HG03066 (cell line): ENCODE data around the gene PCOLCE2.
"Not testable (repeated sequence)": the region's sequence is repeated elsewhere in the genome, so short reads cannot be mapped to it uniquely, and the experiment has no call there.

Source experiments
- ATAC-seq: cut with Tn5 transposase; IDR thresholded peaks from one replicate; pipeline ENCODE4 v1.9.1; 2021; ENCODE audit warnings: low read depth; ENCODE audit not compliant: unreplicated experiment

The PCOLCE2 gene

DNA sequence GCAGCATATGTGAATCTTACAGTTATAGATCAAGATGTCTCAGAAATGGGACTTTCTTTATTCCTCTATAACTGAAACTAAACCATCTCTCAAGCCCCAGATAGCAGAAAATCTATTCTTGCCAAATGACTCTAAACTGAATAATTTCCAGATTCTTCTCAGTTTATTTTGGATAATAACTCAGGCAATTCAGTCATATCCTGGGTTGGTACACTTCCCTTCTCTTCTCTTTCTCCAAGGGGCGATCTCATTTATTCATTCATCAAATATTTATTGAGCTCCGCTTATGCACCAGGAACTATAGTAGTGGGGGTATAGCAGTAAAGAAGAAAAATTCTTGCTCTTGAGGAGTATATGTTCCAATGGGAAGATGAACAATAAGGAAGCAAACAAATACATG is 13.5 kb upstream of the PCOLCE2 start:
- no peak for ATAC-seq

DNA sequence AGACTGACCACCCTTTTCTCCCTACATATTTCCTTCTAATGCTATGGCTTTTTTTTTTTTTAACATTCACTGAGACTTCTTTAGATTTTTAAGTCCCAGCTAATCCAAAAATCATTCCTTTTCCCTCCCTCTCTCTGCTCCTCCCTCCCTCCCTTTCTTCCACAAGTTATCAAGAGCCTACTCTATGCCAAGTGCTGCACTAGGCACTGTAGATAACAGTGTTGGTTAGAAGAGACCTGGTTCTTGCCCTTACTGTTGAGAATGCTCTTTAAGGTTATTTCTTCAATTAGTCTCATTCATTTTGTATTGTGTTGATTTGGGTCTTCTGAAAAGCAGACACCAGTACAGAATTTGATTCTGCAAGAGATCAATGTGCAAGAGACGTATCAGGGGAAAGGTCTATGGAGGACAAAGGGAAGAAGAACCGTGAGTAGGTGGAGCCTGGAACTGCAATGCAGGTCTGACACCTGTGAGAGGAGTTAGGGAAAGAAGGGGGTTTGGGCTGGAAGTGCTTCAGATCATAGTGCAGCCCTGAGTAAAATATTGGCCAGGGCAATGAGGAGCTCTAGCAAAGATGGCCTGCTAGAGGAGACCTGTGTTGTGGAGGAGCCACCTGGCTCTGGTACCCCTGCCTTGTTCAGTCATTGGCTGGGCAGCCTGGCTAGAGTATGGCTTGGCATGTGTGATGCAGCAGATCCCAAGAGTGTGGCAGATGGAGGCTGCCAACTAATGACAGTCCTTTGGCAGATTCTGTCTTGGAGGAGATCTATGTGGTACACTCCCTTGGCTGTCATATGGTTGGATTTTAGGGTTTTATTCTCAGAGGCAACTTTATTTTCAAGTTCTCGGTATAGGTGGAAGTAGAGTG is 9.7 kb upstream of the PCOLCE2 start:
- ATAC-seq = no peak

DNA sequence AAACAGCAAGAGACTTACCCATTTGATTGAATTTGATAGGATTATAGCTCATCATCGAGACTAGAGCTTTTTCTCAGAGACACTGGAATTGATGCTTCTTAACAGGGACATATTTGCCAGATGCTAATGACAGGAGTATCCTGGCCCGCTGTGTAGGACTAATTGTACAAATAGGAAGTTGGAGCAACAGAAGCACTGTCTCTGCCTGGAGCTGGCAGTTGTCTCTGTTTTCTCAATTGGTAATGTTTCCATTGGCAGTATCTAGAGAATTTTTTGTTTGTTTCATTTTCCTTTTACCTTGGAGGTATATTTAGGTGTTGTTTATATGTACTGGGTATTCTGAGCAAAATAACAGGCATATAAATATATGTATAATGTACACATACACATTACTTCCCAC is 8.9 kb upstream of the PCOLCE2 start:
- ATAC-seq = no peak

DNA sequence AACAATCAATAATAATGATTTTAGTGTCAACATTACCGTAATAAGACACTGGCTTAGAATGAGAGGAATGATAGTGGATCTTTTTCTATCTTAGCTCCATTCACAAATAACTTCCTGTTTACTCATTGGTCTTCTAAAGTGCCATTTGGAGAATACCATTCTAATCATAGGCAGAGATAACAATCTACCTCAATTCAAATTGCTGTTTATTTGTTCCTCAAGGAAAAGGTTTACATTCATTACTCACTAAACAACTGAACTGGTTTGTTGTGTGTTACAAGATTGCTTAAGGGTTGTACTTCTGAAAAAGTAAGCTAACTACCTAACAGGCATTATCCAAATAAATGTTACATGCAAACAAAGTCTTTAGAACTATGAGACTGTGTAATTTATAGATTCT is 8.1 kb upstream of the PCOLCE2 start:
- ATAC-seq = no peak

DNA sequence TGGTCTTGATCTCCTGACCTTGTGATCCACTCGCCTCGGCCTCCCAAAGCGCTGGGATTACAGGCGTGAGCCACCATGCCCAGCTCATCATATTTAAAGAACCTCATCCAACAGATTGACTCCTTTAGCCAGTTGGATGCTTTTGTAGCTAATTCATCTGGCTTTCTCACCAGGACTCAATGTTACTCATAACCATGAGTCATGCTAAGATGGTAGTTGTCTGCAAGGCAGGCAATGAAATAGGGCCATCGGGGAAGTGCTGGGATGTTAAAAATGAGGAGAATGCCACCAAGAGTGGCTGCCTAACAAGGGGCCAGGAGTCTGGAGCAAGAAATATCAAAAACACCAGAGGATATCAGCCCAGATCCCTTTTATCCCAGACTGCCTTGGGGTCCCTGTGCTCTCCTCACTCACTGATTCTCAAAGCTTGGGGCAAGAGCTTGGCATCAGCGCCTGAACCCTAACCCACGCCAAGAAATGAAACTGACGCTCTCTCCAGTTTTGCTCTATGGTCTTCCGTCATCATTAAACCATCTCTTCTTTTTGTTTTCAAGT is 7.4 kb upstream of the PCOLCE2 start:
- ATAC-seq = no peak

DNA sequence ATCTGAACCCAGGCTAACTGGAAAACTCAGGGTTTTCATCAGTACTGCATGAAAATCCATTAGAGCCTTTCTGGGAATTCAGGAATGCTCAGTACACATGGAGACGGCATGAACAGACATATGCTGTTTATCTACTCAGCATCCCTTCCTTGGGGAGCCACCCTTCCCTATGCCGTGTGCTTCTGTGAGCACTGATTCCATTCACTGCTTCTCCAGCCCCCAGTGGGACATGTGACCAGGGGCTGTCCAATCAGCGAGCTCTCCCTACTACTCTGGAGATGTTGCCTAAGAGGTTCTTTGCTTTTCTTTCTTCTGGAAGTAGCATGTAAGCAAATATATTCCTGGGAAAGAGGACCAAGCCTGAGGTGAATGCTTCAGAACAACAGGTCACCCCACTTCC is 5.6 kb upstream of the PCOLCE2 start:
- ATAC-seq = no peak

DNA sequence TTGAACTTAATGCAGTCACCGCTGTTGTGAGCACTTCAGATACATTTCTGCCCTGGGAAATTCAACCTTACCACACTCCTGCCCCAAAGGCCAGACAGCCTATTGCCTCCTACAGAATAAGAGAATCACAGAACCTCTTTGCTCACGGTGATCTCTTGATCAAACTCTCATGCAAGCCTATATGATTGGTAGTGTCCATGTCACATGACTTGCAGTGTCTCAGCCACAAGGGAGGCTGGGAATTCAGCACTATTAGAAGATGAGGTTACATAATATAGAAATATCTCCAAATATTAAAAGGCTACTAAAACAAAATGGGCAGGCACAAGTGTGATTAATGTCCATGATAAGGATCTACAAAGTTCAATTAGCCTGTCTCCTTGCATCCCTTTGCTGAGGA is 3.8 kb upstream of the PCOLCE2 start:
- no peak for ATAC-seq

DNA sequence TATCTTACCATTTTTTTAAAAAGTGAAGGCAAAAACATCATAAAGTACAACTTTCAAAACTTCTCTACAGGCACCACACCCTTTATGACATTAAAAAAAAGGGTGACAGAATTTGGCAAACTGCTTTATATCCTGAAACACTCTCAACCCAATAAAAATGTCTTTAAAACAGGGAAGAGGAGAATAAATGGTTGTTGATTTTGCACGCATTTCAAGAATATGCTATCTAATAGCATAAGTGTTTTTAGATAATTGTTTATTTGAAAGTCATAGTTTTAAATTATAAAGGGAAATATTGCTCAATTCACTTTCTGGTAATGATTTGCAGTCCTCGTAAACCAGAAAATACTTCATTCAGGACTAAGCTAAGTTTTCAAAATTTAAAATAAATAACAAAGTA is 1.7 kb upstream of the PCOLCE2 start:
- ATAC-seq = no peak

DNA sequence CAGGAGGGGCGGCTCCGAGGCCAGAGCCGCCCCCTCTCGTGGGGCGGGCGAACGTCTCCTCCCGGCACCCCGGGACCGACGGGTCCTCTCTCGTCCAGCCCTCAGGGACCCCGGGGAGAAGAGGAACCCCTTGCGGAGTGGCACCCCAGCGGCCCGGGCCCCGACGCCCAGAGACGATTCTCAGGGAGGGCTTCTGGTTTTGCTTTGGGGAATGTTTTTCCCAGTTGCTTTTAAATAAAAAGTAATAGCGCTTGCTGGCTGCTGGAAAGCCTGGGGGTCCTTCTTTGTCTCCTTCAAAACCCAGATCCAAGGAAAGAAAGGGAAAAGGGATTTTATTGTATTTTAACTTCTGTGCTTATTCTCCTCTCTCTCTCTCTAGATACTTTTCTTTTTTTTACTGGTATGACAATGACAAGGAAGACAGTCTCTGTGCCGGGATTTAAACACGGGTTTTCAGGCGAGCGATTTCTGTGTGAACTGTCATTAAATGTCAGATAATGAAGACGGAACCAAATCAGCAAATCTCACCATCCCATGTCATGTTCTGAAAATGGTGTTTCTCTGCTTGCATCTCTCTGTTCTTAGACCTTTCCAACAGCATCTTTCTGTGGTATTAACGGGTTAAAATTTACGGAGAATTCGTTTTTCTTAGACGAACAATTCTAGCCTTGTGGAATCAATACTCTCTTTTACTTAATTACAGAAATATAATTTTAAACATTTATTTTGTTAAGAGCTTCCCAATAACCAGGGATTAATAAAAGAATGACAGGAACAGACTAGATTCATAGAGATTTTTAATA is 530 bp upstream of the PCOLCE2 start:
- ATAC-seq = no peak

DNA sequence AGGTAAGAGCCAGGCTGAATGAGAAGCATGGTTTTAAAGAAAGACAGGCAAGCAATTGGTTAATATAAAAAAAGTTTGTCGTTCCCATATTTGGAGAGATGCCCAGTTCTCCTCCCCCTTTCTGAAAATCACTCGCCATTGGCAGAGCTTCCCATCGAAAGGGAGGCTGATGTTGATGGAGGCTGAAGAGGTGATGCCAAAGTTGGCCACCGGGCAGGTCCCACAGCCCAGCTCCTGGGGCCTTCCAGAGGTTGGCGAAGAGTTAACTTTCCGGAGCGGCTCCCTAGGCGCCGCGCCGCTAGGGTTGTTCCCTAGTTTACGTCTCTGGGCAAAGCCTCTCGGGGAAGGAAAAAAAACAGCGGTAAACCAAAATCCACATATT is 793 bp downstream of the PCOLCE2 start:
- no peak for ATAC-seq

DNA sequence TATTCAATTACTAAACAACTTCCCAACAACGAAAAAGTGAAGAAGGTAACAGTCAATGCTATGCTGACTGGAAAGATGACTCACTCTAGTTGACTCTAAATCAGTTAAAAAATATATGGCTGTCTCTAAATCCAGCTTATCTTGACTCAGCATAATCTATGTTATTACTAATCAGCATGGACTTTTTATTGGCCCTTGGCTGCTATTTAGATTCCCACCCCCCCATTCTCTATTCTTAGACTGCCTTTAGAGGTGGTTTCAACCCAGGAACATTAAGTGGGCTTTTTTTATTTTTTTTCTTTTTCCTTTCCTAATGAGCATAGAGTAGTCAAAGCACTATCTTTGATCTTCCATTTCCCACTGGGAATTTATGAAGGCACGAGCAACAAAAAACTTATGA is 1.9 kb downstream of the PCOLCE2 start:
- no peak for ATAC-seq

DNA sequence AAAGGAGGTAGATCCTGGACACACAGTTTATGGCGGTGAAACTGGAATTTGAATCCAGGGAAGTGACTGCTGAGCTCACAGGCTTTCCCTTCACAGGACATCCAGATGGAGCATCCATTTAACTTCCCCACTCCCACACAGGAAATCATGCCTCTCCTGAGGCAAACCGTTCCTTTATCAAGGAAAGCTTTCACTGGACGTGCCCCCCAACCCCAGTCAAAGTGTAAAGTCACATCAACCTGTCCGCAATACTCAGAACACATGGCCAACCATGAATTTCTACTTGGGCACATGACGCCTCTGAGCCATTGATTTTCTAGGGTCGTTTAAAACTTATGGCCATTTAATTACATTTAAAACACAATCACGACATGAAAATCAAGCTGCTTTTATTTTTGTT is 2.9 kb downstream of the PCOLCE2 start:
- ATAC-seq = no peak

DNA sequence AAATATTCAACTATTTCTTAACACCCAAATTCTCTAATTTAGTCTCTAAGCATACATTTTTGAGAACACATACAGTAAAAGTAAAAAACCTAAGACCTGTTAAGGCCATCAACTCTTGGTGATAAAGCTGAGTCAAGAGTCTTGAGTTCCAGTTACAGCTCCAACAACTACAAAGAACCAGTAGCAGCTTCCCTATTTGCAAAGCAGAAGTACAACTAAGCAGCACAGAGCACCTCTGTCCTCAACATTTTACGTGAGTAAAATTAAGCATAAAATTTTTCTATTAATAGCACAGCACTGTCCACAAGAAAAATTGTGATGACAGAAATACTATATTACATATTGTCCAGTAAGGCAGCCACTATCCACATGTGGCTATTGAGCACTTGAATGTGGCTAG is 4.4 kb downstream of the PCOLCE2 start:
- no peak for ATAC-seq

DNA sequence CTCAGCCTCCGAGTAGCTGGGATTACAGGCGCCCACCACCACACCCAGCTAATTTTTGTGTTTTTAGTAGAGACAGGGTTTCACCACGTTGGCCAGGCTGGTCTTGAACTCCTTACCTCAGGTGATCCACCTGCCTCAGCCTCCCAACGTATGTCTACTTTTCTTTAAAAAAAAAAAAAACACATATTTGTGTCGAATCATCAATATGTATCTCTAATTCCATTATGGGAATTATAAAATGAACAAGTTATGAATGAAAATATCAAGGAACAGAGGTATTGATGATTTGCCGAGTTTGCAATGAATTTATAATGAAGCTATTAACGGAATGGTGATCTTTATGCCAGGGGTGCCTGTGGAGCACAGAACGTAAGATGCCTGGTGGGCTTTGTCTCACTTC is 5.3 kb downstream of the PCOLCE2 start:
- not testable (repeated sequence) for ATAC-seq

DNA sequence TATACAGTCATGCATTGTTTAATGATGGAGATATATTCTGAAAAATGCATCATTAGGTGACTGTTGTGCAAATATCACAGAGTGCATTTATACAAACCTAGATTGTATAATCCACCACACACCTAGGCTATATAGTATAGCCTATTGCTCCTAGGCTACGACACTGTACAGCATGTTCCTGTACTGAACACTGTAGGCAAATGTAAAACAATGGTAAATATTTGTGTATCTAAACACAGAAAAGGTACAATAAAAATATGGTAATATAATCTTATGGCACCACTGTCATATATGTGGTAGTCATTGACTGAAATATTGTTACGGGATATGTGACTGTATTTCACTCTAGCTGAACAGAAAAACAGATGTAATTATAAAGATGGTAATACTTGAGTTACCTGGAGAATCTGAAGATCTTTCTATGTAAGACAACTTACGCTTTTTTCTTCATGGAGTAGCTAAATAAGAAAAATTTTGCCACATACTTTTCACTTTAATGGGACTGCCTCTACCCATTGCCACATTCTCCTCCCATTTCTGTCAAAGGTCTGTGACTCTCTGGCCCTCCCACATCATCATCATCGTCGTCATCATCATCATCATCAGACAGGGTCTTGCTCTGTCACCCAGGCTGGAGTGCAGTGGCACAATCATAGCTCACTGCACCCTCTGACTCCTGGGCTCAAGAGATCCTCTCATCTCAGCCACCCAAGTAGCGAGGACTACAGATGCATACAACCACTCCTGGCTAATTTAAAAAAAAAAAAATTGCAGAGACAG is 7.2 kb downstream of the PCOLCE2 start:
- ATAC-seq = no peak

DNA sequence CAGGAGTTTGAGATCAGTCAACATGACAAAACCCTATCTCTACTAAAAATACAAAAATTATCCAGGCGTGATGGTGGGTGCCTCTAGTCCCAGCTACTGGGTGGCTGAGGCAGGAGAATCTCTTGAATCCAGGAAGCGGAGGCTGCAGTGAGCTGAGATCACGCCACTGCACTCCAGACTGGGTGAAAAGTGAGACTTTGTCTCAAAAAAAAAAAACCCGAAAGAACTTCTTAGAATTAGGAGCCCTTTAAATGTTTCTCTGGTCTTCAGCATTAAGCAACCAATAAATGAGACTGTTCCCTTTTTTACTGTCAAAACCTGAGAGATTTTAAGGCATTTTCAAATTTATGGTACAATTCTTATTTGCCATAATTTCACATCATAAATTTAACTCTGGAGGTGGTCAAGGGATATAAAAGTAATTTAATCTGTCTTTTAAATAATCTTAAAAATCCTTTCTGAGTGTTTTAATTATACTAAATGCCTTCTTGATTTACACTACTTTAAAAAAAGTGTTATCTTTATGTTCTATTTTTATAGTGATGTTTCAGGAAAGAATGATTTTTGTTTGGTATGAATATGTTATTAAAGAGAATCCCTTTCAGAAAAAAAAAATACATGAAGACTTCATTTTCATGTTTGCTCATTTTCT is 10.1 kb downstream of the PCOLCE2 start:
- no peak for ATAC-seq

DNA sequence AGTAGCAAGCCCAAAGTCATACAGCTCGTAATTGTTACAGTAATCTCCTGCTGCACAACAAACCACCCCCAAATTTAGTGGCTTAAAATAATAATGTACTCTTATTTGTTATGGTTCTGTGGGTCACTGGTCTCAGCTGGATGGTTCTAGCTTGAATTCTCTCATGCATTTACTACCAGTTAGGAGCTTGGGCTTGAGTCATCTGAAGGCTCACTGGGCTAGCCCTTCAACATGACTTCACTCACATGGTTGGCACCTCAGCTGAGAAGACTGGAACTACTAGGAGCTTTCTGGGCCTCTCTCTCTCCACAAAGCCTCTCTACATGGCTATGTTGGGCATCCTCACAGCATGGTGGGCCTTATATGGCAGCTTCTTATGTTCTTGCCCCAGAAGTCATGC is 12.5 kb downstream of the PCOLCE2 start:
- ATAC-seq = no peak

DNA sequence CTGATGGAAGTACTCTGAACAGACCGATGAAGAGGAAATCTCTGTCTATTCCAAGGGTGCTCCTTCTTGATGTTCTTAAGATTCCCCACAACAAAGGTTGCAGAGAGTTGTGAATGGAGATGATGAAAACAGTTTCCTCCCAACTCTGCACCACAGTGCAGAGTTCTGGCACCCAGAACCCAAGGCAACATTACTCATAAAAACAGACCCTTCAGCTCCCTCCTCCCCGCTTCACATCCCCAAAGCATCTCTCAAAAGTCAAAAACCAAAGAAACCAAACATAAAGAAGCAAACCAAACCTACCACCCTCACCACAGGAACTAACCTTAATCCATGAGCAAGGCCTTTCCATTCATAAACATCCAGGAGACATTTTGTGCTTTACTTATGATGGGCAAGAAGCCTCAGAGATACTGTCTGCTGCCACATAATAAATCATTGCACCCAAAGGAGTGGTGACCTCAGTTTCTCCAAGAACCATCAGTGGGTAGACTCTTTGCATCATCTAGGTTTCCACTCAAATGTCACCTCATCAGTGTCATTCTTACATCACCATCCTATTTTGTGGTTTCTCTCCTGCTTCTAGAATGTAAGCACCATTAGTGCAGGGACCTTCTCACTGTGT is 13.2 kb downstream of the PCOLCE2 start:
- no peak for ATAC-seq

DNA sequence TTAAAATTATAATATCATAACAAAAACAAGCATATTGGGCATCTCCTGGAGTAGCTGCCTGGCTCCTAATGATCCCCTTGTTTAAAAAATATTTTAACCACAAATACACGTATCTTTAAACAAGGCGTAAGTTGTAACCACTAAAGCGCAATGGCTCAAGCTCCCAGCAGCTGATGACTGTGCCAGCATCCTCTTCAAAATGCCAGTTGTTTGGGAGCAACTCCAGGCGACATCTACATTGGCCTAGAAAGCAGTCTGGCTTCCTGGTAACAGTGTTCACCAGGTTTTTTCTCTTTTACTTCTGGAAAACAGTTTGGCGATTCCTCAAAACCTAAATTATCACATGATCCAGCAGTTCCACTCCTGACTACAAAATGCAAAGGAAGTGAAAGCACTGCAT is 13.8 kb downstream of the PCOLCE2 start:
- no peak for ATAC-seq

DNA sequence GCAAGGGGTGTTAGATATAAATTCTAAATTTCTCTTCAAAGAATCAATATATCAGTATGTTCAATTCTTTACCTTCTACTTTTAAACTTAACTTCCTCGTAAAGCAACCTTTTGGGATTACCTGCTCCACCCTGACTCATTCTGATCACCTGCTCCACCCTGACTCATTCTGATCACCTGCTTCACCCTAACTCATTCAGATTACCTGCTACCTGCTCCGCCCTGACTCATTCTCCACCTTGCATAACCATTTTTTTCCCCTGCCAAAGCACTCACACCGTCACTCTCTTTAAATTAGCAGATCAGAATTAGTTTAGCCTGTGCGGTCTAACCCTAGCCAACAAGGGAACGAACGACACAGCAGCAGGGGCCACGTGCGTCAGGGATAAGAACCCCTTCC is 20.5 kb downstream of the PCOLCE2 start:
- not testable (repeated sequence) for ATAC-seq
